COLO668 (cell line): ENCODE data around the gene BTBD9.

Source experiments
- DNase-seq: peaks from one replicate; lab custom pipeline; 2025; ENCODE audit not compliant: unreplicated experiment; lab: John Stamatoyannopoulos, UW

BTBD9 gene

GRCh38 chr6:38510205-38510604, 129.5 kb downstream of the BTBD9 start:
- DNase-seq, result no peak

DNA sequence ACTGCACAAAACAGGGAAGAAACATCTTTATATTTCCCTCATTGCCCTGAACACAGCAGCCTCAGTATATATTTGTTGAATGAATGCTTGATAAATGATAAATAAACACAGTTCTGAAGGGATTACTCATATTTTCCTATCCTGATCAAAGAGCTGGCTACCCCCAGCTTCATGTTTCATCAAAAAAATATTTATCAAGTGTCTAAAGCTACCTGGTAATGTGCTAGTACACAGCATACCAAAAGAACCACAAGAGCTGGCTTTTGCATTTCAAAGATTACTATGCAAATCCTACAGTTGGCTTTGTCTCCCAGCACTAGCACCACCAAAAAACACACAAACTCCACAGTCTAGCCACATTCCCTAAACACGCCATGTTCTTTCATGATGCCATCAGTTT, 130.0 kb downstream of the BTBD9 start:
- no peak for DNase-seq

DNA sequence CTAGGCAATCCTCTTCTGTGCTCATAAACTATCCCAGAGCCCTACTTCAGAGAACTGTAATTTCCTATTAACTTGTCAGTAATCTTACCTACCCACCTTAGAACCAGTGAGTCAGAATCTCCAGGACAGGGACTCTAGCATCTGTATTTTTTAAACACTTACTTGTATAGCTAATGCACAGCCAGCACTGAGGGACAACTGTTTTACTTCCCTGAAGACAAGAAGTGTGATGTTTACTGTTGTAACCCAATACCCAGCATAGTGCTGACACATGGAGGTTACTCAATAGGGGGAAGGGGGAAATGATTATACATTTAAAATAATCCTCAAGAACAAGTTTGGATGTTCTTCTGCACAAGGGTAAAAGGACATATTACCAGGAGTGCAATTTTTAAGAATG, 130.8 kb downstream of the BTBD9 start:
- DNase-seq, result peak; percentile 10

DNA sequence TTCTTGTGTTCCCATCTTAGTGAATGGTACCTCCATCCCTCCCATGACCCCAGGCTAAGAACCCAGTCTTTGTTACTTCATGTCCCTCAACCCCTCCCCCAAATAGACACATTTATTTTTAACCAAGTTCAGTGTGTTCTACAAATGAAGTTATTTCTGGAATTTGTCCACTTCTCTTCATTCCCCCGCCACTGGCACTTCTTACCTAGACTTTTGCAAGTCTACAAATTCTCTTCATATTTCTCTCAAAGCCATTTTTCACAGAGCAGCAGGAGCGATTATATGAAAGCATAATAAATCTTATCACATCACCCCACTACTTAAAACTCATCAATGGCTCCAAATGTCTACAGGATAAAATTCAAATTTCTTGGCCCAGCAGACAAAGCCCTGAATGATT, 131.4 kb downstream of the BTBD9 start:
- DNase-seq, result no peak

GRCh38 chr6:38507173-38507572, 132.6 kb downstream of the BTBD9 start:
- no peak for DNase-seq

DNA sequence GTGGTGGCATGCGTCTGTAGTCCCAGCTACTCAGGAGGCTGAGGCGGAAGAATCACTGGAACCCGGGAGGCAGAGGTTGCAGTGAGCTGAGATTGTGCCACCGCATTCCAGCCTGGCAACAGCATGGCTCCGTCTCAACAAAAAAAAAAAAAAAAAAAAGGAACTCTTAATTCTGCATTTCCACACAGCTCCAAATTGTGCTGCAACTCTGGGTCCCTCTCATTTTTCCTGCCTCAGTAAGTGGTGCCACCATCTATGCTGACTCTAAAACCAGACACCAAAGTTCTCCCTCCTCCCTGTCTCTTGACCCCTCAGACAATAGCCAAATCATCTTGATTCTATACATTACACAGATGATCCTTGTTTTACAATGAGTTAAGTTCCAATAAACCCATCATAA, 133.9 kb downstream of the BTBD9 start:
- DNase-seq, result no peak

GRCh38 chr6:38504996-38505395, 134.7 kb downstream of the BTBD9 start:
- DNase-seq, result no peak

DNA sequence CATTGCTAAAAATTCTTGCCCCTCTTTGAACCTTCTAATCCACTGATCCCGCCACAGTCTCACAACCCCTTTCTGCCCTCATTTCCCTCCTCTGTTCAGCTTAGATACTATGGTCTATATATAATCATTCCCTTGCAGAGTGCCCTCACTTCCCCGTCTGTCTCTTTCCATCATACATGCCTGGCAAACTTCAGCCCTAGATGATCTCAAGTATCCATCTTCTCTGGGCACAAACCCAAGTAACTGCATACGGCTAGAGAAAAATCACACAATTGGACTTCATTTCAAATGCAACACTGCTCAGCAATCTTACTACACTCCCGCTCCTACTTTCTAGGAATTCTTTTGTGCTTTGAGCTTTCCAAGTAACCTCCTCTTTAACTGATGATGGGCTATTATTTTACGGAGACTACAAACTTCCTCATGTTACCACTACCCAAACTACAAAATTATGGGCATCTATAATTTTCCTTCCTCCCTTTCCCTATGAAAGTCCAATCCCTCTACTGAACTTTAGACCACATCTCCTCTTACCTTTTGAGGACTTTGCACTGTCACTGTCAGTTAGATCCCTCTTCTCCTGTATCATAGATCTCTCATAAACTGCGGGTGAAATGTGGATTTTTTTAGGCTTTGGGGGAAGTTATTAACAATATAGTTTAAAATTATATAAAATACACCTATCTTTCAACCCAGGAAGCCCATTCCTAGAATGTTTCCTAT, 135.6 kb downstream of the BTBD9 start:
- DNase-seq, result no peak

DNA sequence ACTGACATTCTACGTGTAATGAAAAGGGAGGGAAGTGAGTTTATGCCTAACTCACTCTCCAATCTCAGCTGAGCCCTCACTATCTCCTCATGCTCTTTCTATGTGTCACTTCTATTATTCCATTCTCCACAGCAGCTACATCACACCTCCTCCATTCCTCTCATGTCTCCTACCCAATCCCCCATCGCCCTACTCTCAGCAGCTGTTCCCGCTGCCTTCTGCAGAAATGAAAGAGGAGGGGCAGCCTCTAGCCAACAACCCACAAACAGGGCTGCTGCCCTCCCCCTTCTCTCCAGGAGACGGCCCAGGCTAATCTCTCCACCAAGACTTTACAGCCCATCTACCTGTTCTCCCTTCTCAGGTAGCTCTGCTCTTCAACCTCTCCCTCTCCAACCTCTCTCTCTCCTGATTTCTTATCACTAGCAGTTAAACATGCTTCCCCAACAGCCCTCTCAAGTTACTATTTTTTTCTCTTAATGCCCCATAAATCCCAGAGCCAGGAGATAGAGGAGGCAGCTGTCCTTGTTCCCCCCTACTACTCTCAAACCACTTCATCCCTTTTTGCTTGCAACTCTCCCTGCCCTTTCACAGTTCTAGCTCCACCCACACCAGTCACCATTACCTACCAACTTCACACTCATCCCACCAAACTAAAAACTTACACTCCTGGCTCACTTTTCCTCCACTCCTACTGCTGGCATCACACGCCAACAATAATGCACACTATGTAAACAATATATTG, 136.5 kb downstream of the BTBD9 start:
- DNase-seq, result no peak

DNA sequence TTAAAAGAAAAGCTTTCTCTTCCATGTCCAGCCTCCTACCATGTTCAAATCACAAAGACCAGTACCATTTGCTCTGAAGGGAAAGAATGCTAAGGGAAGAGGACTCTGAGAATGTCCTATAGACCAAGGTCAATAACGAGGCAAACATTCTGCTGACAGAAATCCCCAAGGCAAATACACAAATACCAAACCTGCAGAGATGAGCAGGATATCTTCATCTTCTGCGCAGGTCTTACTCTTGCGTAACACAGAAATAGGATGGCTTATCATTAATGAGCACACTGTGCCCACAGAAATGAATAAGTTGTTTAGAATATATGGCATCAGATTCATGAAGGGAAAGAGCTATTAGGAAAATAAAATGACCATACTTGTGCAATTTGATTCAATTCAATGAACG, 137.3 kb downstream of the BTBD9 start:
- DNase-seq, result no peak

- peak; percentile 21 for DNase-seq
These were observed 137.8 kb downstream of the BTBD9 start for GRCh38 chr6:38501931-38502330.

DNA sequence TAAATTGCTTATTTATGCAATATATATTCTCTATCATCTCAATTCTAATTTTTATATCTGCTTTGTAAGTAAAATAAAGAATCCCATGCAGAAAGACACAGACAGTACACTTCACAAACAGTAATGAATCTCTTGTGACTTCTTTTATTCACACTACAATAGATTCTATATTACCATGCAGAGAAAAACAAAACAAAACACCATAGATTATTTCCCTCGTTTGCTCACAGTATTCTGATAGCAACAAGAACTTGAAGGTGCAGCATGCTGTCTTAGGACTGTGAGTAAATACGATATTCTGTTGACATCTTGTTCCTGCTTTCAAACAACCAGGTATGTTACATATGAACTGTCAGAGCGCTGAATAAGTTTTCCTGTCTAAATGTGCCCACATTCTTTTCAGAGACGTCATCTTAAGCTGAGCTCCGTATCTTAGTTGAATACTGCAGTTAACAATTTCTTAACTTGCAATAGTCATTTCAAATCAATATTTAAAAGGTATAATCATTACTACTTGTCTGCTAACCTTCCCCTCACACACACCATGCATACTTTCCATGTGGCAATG, 140.1 kb downstream of the BTBD9 start:
- no peak for DNase-seq

DNA sequence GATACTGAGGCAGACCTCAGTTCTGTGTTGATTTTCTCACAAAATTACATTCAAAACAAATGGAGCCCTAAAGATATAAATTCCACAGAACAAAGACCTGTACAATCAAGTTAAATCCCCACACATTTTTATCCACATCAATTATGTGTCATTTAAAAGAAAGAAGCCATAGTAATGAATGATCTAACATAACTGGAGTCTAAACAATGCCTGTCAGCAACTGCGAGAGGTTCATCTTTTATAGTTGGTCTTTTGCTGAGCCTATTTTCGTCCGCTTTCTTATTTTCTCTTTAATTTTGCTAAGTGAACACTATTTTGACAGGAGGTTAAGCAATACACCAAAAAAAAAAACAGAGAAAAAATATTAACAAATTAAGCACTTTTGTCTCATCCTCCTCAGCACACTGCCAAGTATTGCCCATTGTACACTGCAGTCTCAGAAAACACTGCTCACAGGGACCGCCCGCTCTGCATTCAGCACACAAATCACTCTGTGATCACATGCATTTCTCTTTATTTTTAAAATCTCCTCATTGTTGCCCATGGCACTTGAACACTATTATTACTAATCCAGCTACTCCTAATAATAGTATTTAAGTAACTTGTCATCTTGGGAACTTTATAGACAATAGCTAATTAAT, 140.8 kb downstream of the BTBD9 start:
- DNase-seq, result no peak

GRCh38 chr6:38498085-38498484, 141.6 kb downstream of the BTBD9 start:
- no peak for DNase-seq

GRCh38 chr6:38497546-38497945, 142.2 kb downstream of the BTBD9 start:
- no peak for DNase-seq

- DNase-seq, result no peak
These were observed 143.7 kb downstream of the BTBD9 start for GRCh38 chr6:38495922-38496635.

- DNase-seq, result no peak
These were observed 144.2 kb downstream of the BTBD9 start for GRCh38 chr6:38495518-38495917.

DNA sequence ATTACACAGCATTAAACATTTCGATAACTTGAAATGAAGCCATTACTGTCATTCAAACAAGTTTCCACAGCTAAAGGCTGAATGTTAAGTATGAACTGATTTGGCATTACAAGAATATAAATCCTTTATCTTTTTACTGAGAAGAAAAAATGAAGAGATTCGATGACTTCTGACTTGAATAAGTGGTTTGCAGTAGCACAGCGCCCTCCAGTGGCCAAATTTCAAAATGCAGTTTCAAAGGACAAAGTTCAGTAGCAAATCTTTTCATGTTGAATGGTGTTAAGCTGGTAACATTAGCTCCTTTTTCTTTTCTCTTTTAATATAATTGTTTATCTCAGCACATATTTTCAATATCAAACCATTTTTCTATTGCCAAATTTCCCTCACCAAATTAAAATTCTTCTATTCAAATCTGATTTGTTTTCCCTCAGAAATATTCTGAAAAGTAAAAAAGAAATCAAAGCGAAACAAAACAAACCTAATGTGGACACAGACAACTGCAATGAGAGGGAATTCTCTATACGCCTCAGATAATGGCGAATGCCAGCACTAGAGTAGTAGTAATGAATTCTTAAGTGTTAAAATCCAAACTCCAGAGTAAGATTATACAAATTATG, 145.7 kb downstream of the BTBD9 start:
- peak; percentile 56 for DNase-seq

GRCh38 chr6:38492031-38492430, 147.7 kb downstream of the BTBD9 start:
- DNase-seq, result no peak

- no peak for DNase-seq
These were observed 149.8 kb downstream of the BTBD9 start for GRCh38 chr6:38489951-38490350.

GRCh38 chr6:38487423-38487822, 152.3 kb downstream of the BTBD9 start:
- no peak for DNase-seq
